IgD-negative memory B cell (primary cell): Measurements from ENCODE around the gene FIBP. TPM values are rescaled to one million over a fixed set of nuclear protein-coding genes. Genes with fewer than 3 reads are reported as not detected.

ENCODE experiments used
- H3K27ac Mint-ChIP-seq, 3 donors: one replicate each; pipeline ENCODE4 v1.8.0; 2020 to 2022; ENCODE audit warnings: mild to moderate bottlenecking in 3 of 3, mixed read lengths in 3 of 3, moderate library complexity in 1 of 3
- H3K27me3 Mint-ChIP-seq: one replicate; pipeline ENCODE4 v1.8.0; 2021; ENCODE audit warnings: mixed read lengths
- H3K36me3 Mint-ChIP-seq: one replicate; pipeline ENCODE4 v1.8.0; 2020; ENCODE audit warnings: mild to moderate bottlenecking, mixed read lengths
- H3K4me1 Mint-ChIP-seq, 3 donors: one replicate each; pipeline ENCODE4 v1.8.0; 2020 to 2022; ENCODE audit warnings: mixed read lengths in 3 of 3, mild to moderate bottlenecking in 1 of 3
- H3K4me3 Mint-ChIP-seq, 4 donors: one replicate each; pipeline ENCODE4 v1.8.0; 2020 to 2022; ENCODE audit warnings: mild to moderate bottlenecking in 4 of 4, mixed read lengths in 4 of 4, moderate library complexity in 3 of 4
- H3K9me3 Mint-ChIP-seq, 3 donors: one replicate each; pipeline ENCODE4 v1.8.0; 2020 to 2021; ENCODE audit warnings: mixed read lengths in 3 of 3, mild to moderate bottlenecking in 1 of 3
- polyA plus RNA-seq: library from polyadenylated mRNA; unstranded; fragments of 300-500 nt; fragmentation: Illumina TruSeq; gene quantifications from one replicate; pipeline ENCODE4 v1.2.3, GENCODE V29; 2021

The FIBP gene
- polyA plus RNA-seq, 1 donor from 2014 or later: 97.0 TPM

DNA sequence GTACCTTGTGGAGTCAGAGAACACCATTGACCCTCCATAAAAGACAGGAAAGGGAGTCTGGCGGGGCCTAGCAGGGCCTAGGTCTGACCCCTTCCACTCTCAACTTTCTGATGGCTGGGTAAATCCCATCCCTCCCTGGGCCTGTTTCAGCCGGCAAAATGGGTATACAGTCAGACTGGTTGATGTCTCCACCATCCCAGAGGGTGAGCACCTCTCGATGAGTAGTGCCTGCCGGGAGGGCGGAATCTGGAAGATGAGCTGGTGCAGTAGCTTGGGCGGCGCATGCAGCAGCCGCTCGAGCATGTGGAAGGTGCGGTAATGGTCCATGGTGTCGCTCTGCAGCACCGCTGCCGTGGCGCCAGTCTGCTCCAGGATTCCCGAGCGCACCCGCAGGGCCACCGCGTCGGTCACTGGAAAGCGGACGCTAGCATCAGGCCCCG is 528 bp downstream of the FIBP start:
- Mint-ChIP-seq H3K27ac (peak overlapping the region; percentile 93 to 98 (median 97)), H3K27me3 (no peaks in the 10 kb centered on the region), H3K9me3 (no peaks in the 10 kb centered on the region), H3K4me1 (peaks cover 34 to 48% (median 42%) of the 10 kb centered on the region in 3 donors), H3K36me3 (no peaks in the 10 kb centered on the region), H3K4me3 (peak overlapping the region; percentile 89 to 96 (median 94))

- Mint-ChIP-seq H3K4me3 (peak overlapping the region; percentile 89 to 96 (median 94)), H3K9me3 (no peaks in the 10 kb centered on the region), H3K4me1 (peaks cover 28 to 41% (median 35%) of the 10 kb centered on the region in 3 donors), H3K27me3 (no peaks in the 10 kb centered on the region), H3K36me3 (no peaks in the 10 kb centered on the region), H3K27ac (peak overlapping the region; percentile 23 to 93 (median 78))
Observed at GRCh38 chr11:65886826-65887722, 1.2 kb downstream of the FIBP start.

DNA sequence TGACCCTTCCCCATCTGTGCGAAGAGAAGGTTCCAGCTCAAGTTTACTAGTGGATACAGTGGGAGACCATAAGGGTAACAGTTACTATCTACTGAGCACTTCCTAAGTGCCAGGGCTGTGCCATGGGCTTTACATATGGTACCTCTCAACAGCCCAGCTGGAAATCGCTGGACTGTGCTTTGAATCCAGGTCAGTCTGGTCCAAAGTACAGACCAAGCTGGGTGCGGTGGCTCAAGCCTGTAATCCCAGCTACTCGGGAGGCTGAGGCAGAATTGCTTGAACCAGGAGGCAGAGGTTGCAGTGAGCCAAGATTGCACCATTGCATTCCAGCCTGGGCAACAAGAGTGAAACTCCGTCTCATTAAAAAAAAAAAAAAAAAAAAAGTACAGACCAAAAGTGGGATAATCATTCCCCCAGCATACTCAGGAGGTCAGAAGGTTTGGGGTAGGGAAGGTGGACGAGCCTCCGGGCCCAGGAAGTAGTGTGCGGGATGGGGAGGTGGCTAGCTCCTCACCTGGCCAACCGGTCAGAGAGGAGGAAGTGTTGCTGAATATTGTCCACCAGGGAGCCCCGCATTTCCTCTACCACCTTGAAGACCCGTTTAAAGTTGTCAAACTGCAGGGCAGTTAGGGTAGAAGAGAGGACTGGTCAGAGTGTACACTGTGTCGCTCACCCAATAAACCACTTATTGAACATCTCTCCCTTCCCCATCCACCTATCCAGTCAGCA is 2.3 kb downstream of the FIBP start:
- Mint-ChIP-seq H3K4me3 (peak overlapping the region in 3 of 4 donors; percentile 72 to 96 (median 89)), H3K27ac (peak overlapping the region in 2 of 3 donors; percentile 80 to 95)

DNA sequence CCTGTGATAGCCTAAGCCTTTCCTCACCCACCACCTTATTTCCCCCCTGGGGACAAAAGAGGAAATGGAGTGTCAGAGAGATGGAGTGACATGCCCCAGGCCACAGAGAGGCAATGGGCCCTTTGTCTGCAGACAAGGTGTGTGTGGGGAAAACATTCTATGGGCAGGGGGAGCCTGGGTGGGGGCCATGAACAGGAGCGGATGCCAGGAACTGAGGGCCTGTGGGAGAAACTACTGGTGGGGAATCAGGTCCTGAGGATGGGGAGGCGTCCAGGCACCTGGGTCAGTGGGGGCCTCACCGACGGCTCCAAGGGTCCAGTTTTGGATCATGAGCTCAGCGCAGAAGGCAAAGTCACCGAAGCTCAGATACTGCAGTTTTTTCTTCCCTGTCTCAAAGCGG is 3.0 kb downstream of the FIBP start:
- H3K9me3 Mint-ChIP-seq: no peaks in the 10 kb centered on the region
- H3K36me3 Mint-ChIP-seq: no peaks in the 10 kb centered on the region
- H3K4me3 Mint-ChIP-seq: peak overlapping the region in 2 of 4 donors; percentile 78 to 88

More for the DNA sequence above, 2.3 kb downstream of the FIBP start:
- peaks cover 27 to 37% (median 31%) of the 10 kb centered on the region in 3 donors for H3K4me1 Mint-ChIP-seq
- H3K36me3 Mint-ChIP-seq: no peaks in the 10 kb centered on the region
- no peaks in the 10 kb centered on the region for H3K27me3 Mint-ChIP-seq
- no peaks in the 10 kb centered on the region for H3K9me3 Mint-ChIP-seq

GRCh38 chr11:65884716-65885092 is 3.6 kb downstream of the FIBP start:
- Mint-ChIP-seq H3K27ac (peak overlapping the region in 2 of 3 donors; percentile 81 to 95), H3K4me1 (peaks cover 20 to 29% (median 25%) of the 10 kb centered on the region in 3 donors), H3K4me3 (peak overlapping the region; percentile 63 to 88 (median 72)), H3K27me3 (no peaks in the 10 kb centered on the region), H3K36me3 (no peaks in the 10 kb centered on the region), H3K9me3 (no peaks in the 10 kb centered on the region)

More for the DNA sequence above, 3.0 kb downstream of the FIBP start:
- Mint-ChIP-seq H3K4me1 (peaks cover 26 to 35% (median 30%) of the 10 kb centered on the region in 3 donors), H3K27me3 (no peaks in the 10 kb centered on the region), H3K27ac (peak overlapping the region in 2 of 3 donors; percentile 80 to 95)

GRCh38 chr11:65883786-65884715 is 4.2 kb downstream of the FIBP start:
- Mint-ChIP-seq H3K36me3 (no peaks in the 10 kb centered on the region), H3K4me1 (peaks cover 16 to 23% (median 19%) of the 10 kb centered on the region in 3 donors), H3K9me3 (no peaks in the 10 kb centered on the region), H3K27me3 (no peaks in the 10 kb centered on the region), H3K27ac (peak overlapping the region in 2 of 3 donors; percentile 81 to 95), H3K4me3 (peak overlapping the region in 2 of 4 donors; percentile 66 to 88)

- Mint-ChIP-seq H3K36me3 (no peaks in the 10 kb centered on the region), H3K4me3 (no peak overlapping the region), H3K27me3 (no peaks in the 10 kb centered on the region), H3K4me1 (peaks cover 9 to 17% (median 14%) of the 10 kb centered on the region in 3 donors), H3K27ac (no peak overlapping the region), H3K9me3 (no peaks in the 10 kb centered on the region)
Observed at GRCh38 chr11:65883058-65883761, 5.1 kb downstream of the FIBP start.

DNA sequence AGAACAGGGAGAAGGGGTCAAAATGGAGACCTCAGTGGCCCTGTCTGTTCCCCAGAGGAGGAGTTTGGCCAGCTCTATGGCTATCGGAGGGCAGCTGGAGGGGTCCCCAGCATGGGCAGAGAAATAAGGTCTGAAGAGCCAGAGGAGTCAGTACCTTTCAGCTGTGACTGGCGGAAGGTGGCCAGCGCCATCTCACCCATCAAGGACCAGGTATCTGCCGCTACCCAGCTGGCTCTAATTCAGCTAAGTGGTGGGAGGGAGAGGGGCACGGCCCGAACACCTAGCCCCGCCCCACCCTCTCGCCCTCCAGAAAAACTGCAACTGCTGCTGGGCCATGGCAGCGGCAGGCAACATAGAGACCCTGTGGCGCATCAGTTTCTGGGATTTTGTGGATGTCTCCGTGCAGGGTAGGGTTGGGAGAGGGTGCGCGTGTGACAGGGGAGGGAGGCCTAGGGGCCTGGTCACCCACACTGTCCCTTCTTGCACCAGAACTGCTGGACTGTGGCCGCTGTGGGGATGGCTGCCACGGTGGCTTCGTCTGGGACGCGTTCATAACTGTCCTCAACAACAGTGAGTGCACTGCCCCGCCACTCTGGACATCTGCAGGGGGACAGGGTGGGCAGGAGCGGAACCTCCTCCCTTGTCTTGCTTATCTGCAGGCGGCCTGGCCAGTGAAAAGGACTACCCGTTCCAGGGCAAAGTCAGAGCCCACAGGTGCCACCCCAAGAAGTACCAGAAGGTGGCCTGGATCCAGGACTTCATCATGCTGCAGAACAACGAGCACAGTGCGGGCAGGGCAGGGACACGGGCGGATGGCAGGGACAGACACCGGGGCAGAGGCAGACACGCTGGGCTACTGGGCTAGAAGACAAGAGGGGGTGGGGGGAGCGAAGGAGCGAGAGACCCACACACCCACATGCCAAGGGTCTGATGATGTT is 5.9 kb downstream of the FIBP start:
- Mint-ChIP-seq H3K4me3 (peak overlapping the region in 1 of 4 donors; percentile 45), H3K27ac (no peak overlapping the region), H3K27me3 (no peaks in the 10 kb centered on the region), H3K9me3 (no peaks in the 10 kb centered on the region), H3K4me1 (peaks cover 8 to 15% (median 13%) of the 10 kb centered on the region in 3 donors), H3K36me3 (no peaks in the 10 kb centered on the region)

GRCh38 chr11:65880844-65881421 is 7.3 kb downstream of the FIBP start:
- Mint-ChIP-seq H3K27me3 (no peaks in the 10 kb centered on the region), H3K4me1 (peaks cover 8 to 11% (median 9%) of the 10 kb centered on the region in 3 donors), H3K4me3 (peak overlapping the region in 1 of 4 donors; percentile 84), H3K9me3 (no peaks in the 10 kb centered on the region), H3K36me3 (no peaks in the 10 kb centered on the region), H3K27ac (peak overlapping the region in 1 of 3 donors; percentile 74)

DNA sequence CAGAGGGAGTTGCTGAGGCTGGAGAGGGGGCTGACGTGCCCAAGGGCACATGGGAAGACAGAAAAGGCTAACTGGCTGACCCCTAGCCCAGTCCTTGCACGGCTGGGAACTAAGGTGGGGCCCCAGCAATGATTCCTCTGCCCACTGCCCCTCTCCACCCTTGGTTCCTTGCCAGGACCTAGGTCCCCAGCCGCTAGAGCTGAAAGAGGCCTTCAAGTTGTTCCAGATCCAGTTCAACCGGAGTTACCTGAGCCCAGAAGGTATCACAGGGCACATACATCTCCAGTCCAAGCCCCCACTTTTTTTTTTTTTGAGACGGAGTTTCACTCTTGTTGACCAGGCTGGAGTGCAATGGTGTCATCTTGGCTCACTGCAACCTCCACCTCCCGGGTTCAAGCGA is 8.2 kb downstream of the FIBP start:
- no peaks in the 10 kb centered on the region for H3K27me3 Mint-ChIP-seq
- H3K27ac Mint-ChIP-seq: peak overlapping the region in 1 of 3 donors; percentile 74
- H3K36me3 Mint-ChIP-seq: no peaks in the 10 kb centered on the region
- peak overlapping the region in 1 of 4 donors; percentile 65 for H3K4me3 Mint-ChIP-seq
- H3K4me1 Mint-ChIP-seq: peaks cover 6 to 7% (median 7%) of the 10 kb centered on the region in 3 donors
- H3K9me3 Mint-ChIP-seq: no peaks in the 10 kb centered on the region

DNA sequence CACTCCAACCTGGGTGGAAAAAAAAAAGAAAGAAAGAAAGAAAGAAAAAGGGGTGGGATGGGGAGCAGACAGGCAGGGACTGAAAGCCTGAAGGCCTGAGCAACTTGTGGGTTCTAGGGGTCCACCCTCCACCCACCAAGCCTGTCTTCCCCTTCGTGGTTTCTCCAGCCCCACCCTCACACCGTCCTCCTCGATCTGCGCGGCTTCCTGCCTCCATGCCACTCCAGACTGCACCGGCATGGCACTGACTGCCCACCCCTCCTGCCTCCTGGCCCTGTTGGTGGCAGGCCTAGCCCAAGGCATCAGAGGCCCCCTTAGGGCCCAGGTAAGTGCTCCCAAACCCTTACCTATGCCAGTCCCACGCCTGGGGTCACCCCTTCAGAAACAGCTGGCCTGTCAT is 8.7 kb downstream of the FIBP start, which contains the start of gene CTSW:
TSS of gene CTSW (plus strand) at position 221 of the 400 bp plus-strand sequence. CDS start at position 239, 18 bp downstream.
- no peaks in the 10 kb centered on the region for H3K9me3 Mint-ChIP-seq
- no peaks in the 10 kb centered on the region for H3K36me3 Mint-ChIP-seq
- peak within 1 kb of the TSS in 1 of 4 donors; percentile 84 for H3K4me3 Mint-ChIP-seq
- peaks cover 2 to 6% (median 3%) of the 10 kb centered on the region in 3 donors for H3K4me1 Mint-ChIP-seq
- H3K27me3 Mint-ChIP-seq: no peaks in the 10 kb centered on the region
- peak within 1 kb of the TSS in 1 of 3 donors; percentile 74 for H3K27ac Mint-ChIP-seq

DNA sequence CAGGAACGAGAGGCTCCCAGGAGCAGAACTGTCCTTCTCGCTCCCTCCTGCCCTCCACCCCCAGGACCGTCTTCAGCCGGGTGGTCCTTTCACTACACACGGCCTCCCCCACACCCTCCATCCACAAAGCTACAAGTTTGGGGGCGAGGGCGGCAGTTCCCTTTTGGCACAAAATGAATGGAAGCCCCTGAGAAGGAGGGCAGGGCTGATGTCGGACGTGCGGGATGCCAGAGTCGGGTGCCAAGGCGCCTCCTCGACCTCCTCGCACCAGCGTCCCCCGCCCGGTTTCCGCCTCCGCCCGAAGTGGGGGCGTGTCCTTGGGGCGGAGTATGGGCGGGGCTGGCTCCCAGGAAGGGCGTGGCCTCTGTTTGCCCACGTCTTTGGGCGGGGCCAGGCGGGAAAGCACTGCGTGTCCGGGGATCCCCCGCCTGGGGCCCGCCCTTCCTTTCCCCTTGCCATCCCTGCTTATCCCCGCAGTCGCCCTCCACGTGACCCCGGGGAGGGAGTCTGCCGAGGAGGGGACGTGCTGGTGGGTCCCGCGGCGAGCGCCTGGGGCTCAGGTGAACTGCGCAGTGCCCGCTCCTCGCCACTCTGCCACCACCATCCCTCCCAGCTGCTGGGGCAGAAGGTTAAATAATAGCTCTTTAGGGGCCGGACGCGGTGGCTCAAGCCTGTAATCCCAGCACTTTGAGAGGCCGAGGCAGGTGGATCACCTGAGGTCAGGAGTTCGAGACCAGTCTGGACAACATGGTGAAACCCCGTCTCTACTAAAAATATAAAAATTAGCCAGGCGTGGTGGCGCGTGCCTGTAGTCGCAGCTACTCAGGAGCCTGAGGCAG is 14.7 kb downstream of the FIBP start:
- Mint-ChIP-seq H3K27ac (peak overlapping the region; percentile 79 to 91 (median 87)), H3K4me3 (peak overlapping the region; percentile 80 to 95 (median 89)), H3K27me3 (peaks cover 5% of the 10 kb centered on the region)

More for the DNA sequence above, 14.7 kb downstream of the FIBP start:
- Mint-ChIP-seq H3K9me3 (no peaks in the 10 kb centered on the region), H3K4me1 (peaks cover 5 to 13% (median 12%) of the 10 kb centered on the region in 3 donors), H3K36me3 (no peaks in the 10 kb centered on the region)
